Non-pigmented ciliary epithelial cell (primary cell): ENCODE results near the gene KIAA2012.

Source experiments
- DNase-seq: peaks from one replicate; pipeline ENCODE4 v3.0.0-alpha.2; 2010; ENCODE audit warnings: low read depth

Gene KIAA2012

DNA sequence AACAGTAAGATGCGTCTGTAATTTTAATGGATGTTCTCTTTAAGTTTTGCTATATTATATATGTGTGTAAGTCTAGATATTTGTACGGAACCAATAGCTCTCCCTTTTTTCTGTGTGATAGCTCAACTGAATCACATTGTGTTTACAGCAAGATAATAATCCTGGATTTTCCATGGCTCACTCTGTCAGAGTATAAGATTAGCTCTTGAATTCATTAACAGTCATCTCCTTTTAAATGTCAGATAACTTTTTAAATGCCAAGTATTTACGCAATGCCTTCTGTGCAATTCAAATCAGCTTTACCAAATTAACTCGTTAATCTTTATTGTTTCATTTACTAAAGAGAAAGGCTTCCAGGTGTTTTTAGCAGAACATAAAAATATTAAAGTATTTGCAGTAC is 76.9 kb downstream of the KIAA2012 start:
- no peak for DNase-seq

DNA sequence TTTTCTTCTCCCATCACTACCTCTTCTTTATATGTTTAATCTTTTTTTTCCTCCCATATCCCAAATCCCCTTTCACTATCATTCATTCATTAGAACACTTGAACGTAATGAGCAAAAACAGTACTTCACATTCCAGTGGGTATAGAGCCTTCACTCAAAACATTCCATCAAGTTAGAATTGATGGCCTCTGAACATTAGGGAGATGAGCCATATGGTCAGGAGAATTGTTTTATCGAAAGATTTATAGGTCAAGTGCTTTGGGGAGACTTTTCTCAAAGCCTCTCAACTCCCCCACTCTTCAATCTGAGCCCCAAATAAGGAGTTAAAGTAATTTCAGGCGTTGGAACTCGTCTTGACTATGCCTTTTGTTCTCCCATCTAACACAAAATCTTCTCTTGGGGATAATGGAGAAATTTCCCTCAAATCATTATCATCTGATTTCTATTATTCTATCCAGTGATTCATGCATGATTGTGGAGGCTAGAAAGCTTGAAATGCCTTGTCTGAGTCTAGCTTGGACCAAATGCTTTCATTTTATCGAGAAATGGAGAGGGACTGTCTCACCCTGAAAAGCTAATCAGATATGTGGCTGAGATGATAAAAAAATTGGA is 79.2 kb downstream of the KIAA2012 start:
- no peak for DNase-seq

DNA sequence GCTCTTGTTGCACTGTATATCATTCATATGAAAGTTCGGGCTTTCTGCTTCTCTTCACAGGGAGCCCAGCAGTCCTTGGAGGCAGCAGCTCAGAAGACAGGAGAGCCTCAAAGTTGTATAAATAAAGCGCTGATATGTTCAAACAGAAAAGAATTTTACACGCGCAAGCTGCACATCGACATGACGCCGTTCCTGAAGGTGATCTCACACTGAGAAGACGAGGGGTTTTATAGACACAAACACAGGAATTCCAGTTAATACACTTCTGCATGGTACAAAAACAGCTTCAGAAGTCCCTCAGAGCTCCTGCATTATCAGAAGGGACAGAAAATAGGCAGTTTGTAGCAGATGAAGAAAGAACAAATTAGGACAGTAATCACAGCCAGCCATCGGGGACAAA is 81.6 kb downstream of the KIAA2012 start:
- DNase-seq = no peak

DNA sequence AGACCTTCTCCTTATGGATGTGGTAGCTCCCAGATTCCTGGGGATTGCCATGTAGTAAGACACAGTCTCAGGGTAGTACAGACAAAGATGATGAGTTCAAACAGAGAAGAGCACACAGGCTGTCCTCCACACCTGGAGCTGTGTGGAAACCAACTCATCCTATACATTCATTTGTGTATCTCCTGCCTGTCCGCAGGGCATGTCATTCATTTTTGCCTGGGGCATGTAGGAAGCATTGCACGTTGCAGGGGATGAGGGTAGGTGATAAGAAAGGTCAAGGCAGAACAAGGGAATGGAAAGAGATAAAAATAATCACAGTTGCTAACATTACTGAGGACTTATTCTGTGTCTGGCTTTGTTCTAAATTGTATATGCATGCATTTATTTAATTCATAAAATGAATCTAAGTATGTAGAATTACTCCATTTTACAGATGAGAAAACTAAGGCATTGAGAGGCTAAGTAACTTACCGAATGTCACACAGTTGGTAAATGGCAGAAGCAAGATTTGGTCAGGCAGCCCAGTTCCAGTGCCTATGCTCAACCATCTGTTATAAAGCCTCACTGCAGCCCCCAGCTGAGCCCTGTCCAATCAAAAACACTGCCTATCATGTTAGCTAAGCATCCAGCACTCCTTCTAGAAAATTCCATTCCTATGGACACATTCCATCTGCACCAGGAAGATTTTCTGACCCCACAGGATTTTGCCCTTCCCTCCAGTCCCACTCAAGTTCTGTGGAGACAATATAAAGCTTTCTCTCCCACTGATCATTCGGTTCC is 84.3 kb downstream of the KIAA2012 start:
- DNase-seq = no peak

DNA sequence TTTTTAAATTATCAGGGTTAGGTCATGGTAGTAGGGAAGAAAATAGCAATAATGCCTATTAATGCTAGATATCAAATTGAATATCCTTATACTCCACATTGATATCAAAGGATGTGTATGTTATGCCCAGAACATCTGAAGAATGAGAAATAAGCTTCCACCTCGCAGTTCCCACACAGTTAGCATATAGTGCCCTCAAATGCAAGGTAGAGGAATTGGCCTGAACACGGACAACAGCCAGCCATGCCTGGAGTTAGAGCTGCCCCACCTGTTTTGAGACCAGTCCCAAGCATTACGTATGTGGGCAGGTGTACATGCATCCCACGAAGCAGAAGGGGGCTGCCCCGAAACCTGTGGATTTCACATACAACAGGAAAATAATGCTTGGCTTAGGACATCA is 85.7 kb downstream of the KIAA2012 start:
- no peak for DNase-seq

DNA sequence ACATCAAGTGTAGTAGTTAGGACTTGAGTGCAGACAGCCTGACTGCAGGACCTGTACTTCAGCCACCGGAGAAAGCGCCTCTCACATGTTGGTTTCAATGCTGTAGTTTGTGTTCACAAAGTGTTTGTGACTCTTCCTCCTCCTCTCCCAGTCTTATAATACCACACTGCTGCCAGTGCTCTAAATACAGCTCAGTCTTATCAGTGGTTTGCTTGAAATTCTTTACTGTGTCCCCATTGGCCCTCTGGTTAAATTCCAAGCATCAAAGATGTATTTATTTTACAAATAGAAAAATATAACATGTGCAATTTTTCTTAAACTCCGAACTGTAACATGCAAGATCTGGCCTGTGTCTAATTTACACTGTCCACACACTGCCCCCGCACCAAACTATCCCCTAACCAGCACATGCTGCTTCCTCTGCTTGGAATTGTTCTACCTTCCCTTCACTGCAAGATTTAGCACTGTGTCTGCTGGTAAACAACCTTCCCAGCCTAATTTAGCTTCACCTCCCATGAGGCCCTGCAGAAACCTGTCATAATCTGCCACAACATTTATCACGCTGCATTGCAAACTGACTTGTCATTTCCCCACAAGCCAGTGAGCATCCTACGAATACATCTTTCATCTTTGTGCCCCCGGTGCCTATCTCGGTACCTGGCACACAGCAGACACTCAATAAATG is 88.2 kb downstream of the KIAA2012 start:
- no peak for DNase-seq

DNA sequence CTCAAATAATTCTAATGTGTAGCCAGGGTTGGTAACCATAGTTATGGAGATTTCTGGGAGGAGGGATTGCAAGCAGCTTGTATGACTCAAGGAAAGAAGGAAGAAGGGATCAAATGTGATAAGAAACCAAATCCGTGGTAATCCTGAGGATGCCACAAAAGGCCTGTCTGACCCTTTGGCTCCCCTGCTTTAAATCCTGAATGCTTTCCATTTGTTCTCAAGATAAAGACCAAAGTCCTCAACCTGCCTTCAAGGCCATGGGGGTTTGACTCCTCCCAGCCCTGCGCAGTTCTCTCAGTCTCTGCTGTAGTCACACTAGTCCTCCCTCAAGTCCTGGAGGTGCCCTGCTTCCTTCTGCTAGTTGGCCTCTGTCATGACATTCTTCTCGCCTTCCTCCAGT is 91.4 kb downstream of the KIAA2012 start:
- no peak for DNase-seq

DNA sequence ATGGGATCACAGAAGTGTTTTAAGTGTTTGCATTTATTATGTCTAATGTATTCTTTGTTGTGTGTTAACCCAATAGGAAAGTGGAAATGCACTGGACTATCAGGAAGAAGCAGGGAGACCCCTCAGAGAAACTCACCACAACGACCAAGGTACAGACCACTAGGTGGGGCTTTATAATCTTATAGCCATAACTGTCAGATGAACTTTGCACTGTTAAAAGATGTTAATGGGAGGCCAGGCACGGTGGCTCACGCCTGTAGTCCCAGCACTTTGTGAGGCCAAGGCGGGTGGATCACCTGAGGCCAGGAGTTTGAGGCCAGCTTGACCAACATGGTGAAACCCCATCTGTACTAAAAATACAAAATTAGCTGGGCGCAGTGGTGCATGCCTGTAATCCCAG is 92.2 kb downstream of the KIAA2012 start:
- DNase-seq = no peak

DNA sequence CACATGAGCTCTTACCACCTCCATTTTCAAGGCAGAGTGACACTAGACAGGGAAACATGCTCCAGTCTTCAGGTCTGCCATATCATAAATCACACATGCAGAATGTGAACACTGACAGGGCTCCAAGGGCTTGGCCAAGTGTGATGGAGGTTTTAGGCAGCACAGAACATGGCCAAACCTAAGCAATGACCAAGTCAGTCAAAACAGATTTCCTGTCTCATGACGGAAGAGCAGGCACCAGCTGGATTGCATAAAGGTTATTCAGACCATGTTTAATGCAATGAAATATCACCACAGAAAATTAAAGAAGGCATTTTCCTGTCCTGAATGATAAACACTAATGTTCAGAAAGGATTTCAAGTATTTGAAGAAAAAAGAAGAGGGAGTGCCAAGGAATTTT is 92.9 kb downstream of the KIAA2012 start:
- no peak for DNase-seq

DNA sequence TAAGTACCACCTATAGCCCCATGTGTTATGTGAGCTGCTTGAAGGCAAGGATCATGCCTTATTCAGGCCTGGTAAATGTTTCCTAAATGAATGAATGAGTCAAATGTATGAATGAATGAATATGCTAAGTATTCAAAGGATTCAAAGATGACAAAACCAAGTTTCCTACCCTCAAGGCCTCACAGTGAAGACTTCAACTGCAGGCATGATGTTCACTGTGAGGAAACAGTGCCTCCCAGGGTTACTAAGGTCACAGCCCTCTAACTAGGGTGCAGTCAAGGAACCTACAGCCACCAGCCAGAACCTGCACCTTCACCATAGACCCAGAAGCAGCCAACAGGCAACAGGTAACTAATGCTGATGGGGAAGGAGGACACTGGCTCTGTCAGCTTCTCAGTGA is 96.1 kb downstream of the KIAA2012 start:
- no peak for DNase-seq

DNA sequence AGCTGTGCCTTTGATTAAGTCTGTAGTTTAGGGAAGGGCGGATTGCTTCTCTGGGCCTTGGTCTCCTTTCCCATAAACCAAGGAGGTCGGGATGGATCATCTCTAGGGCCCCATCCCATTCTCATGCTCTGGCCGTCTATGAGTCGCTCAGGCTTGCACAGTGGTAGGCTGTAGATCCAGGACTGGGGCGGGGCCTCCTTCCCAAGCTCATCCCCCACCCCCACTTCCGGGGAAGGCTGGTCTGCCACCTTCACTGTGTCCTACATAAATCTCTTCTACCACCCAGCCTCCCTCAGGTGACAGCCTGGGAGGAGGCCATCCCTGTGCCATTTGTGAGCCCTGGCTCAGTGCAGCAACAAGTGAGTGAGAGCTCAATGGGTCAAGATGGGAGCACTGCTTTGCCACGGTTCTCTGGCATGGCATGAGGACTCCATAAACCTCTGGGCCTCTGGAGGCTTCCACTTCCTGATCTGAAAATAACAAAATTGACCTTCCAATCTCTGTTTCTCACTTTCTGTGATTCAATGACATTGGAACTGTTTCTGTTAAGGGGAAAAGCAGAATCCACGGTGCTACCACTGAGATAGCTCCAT is 96.9 kb downstream of the KIAA2012 start:
- DNase-seq = no peak

DNA sequence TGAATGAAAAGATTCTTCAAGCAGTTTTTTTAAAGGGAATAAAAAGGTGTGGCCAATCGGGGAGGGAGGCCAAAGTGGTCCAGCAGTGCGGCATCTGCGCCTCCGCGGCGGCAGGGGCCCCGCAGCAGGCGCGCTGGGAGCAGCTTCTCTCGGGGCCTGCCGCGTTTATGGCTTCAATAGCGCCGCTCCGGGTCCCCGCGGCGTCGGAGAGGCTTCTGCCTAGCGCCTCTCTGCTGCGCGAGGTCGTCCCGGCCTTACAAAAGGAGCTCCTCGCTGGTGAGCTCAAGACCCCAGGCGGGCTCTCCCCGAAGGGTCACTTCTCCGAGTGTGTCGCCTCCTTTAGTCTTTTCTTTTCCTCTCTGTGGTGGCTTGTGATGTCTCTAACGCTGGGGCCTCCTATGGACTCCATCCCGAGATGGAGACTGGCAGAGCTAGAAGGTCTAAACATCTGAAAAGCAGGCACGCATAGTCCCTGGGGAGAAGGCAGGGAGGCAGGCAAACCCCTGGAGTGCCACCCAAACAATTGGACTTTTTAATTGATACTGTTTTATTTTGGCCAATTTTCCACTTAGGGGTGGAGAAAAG is 98.3 kb downstream of the KIAA2012 start:
- no peak for DNase-seq

DNA sequence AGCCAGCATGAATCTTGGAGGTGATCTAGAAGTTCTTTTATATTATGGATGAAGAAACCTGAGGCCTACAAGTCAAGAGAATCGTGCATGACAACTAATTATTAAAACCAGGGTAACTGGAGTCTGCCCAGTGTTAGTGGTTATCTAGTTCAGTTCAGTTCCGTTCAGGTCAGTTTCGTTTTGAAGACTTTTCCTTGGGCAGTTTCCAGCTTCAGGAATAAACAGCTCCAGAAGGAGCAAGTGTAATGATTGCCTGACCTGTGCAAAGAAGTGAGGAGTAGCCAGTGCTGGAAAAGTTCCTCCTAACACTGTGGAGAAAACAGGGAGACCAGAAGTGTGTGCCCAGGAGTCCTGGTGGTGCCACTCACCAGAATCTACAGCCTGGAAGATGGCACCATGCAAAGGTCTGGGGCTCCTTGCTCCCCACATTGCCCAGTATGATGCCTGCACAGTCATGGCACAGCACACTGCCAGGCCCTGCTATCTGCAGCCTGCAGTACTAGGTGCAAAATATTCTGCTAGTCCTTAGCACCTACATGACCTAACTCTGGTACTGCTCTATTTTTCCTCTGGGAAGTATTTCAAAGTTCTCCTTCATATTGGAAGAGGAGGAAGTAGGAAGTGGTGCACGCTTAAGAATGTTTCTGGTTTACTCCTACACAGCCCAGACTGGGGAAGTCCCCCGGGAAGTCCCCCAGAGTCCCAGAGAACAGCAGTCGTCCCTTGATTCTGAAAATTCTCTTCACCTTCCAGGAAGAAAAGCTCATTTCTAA is 99.6 kb downstream of the KIAA2012 start:
- DNase-seq = no peak

DNA sequence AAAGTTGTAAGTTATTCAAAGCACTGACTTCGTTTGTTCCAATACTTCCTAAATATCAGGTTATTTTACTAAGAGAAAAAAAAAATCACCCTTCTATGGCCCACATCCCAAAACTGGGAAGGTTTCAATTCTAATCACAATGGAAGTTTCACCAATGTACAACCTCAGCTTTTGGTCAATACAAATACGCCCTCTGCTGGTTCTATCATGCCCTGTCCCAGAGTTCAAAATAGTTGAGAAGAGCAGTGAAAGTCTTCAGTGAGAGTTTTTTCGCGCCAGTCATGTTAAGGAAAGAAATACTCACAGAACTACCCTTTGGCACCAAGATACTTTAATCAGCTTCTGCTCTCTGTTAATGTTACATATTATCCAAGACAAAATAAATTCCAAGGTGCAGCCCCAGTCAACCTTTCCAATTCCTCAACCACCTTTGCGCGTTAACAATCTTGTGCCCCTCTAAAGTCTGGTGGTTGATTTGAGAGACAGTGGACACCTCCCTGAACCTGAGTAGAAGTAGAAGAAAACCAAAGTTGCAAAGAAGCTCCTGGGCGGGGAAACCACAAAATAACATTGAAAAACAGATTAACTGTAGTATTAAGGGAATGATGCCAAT is 105.4 kb downstream of the KIAA2012 start:
- no peak for DNase-seq

DNA sequence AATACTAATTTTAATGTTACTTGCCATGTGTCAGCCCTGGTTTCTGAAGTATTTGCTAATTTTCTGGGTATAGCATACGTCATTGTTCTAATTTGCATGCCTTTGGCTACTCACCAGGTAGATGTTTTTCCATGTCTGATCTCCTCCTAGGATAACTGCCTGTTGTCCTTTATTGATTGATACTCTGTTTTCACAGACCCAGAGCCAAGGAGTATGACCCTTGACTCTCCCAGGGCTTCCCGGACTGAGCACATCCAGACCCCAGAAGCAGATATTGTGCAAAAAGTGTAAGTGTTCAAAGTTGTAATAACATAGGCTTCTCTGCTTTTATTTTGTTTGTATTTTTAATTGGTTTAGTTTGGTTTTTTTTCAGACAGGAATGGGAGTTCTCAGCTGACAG is 111.5 kb downstream of the KIAA2012 start:
- DNase-seq = no peak

DNA sequence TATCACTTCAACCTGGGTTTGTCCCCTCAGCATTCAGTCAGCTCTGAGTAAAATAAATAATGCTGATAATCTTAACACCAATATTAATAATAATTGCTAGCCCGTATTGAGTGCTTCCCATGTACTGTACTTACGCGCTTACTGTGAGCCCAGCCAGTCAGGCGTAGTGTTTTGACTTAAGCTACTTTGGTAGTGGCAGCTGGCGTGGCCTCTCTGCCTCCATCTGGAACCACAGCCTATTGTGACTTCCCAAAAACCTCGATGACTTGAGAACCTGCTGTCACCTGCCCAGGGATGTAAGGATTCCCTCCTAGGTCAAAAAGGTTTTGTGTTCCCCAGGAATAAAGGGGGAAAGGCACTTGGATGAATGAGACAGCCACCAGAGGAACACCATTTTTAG is 112.1 kb downstream of the KIAA2012 start:
- no peak for DNase-seq

DNA sequence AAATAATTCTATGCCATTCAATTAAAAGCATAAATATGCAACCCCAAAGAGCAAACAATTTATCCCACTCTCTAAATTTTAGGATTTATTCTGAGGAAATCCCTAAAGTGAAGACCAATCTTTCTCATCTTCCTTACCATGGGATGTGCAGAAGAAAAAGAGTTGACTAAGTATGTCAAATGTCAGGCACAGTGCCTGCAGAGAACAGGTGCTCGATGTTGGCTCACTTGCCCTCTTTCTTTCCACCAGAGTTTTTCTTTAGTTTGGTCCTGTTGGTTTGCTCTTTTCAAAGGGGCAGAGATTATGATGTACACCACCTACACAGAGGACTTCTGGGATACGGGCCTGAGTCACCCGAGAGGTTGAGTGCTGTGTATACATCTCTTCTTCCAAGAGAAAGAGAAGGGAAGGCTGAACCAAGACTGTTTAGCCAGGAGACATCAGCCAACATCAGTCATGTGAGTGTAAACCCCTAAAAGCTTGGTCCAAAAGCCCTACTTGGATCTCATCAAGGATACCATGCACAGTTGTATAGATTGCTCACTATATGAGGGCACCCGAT is 113.7 kb downstream of the KIAA2012 start:
- DNase-seq = no peak

DNA sequence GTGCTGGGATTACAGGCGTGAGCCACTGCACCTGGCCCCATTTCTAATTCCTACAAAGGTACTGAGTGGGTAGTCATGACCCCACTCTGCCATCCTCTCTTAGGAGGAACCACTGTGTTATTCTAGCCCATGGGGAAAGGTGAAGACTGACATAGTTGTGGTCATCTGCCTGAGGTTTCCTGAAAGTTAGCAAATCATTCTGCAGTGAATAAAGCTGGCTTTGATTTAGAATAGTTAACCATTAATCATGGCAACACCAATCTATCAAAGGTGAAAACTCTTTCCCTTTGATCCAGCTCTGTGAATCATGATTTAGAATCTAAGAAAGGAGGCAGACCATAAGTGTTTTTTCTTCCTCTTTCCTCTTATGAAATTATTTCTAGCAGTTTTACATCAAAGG is 114.5 kb downstream of the KIAA2012 start:
- no peak for DNase-seq

DNA sequence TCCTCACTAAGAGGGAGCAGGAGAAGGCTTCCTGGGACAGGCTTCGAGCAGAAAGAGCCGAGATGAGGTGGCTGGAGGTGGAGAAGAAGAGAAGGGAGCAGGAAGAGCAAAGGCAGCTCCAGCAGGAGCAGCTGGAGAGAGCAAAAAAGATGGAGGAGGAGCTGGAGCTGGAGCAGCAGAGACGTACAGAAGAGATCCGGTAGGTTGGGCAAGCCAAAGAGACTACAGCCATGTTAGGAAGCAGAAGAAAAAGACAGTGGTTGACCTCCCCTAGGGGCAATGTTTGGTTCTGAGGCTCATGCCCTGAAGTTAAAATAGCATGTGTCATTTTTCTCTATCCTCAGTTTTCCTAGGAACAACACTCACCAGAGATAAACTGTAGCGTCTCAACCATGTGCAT is 120.2 kb downstream of the KIAA2012 start:
- DNase-seq = no peak

DNA sequence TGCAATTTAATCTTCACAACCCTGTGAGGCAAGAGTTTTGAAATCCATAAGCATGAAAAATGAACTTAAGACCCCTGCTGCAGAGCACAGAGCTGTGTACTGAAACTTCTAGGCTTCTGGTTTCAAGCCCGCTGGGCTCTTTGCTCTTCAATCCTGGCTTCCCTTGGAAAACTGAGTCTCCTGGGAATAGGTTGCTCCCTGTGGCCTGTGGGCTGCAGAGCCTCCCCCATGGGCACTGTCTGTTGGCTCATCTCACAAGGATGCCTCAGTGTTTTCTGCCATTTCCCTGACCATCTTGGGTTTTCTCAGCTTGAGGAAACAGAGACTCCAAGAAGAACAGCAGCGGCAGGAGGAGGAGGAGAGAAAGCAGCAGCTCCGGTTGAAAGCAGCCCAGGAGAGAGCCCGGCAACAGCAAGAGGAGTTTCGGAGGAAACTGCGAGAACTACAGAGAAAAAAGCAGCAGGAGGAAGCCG is 120.9 kb downstream of the KIAA2012 start:
- no peak for DNase-seq

DNA sequence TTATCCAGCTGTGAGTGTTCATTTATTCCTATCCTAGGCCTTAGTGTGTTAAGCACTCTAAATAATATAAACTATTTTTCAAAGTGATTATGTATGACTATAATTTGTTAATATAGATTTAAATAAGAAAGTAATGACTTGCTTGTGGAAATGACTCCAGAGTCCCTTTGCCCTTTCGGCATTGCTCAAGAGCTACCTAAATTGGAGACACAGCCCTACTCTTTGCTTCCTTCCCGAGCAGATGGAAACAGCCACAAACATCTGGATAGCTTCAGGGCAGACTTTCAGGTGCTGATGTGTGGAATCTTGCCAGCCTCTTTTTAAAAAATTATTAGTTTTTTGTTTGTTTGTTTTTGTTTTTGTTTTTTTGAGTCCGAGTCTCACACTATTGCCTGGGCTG is 121.4 kb downstream of the KIAA2012 start:
- no peak for DNase-seq
